DMS79 treated with DMSO at 0.1 percent for 48 hours (cell line): ENCODE results near the gene ZFR2.
"Not testable (repeated sequence)": the region's sequence is repeated elsewhere in the genome, so short reads cannot be mapped to it uniquely, and the experiment has no call there.

Experiments used
- DNase-seq: peaks from one replicate; lab custom pipeline; 2025; lab: John Stamatoyannopoulos, UW

The ZFR2 gene

DNA sequence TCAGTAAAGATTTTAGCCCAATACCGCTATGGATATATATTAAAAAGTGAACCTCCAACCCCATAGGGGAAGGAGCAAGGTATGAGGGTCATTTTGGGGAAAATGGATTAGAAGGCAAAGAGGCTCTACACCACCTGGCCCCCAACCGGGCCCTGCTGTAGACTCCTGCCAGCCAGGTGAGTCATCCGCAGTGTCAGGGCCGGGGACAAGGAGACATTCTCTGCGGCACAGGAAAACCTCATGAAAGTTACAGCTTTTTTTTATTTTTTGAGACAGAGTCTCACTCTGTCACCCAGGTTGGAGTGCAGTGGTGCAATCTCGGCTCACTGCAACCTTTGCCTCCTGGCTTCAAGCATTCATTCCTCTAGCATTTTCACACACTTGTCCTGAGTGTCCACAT is 32.0 kb downstream of the ZFR2 start:
- no peak for DNase-seq

DNA sequence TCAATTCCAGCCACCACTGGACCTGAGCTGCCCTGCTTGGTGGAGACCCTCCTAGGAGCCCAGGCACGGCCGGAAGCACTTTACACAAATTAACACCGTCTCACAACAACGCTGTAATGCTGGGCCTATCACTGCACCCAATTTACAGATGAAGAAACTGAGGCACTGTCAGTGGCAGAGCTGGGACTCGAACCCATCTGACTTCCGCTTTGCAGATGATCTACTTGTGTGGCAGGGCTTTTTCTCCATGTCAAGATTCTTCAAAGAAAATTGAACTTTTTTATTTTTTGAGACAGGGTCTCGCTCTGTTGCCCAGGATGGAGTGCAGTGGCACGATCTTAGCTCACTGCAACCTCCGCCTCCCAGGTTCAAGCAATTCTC is 33.8 kb downstream of the ZFR2 start:
- no peak for DNase-seq

DNA sequence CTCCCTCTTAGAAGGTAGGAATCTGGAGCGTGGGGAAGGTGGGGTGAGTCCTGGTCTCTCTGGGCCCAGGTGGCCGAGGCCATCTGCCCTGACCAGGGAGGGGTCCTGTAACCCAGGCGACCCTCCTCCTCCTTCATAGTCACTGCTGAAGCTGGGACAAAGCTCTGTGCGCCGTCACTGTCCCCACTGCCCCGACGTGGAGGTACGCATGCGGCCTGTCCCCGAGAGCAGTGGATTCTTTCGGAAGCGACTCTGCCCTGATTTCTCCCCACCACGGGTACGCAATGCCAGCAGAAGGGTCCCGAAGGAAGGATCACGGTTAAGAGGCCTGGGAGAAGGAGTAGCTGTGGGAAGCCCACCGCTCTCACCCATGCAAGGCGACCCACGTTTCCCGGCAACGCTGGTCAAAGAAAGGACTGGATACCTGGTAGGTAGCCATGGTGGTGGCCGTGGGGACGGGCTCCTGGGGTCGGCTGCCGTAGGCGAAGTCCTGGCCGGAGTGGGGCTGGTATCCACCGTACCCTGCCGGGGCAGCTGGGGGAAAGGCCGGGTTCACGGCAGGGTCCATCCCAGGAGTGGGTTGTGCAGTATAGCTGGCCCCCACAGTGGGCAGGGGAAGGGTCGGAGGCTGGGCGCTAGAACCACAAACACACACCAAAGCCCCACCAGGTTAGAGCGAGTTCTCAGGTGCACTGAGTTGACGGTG is 34.3 kb downstream of the ZFR2 start:
- DNase-seq: no peak

DNA sequence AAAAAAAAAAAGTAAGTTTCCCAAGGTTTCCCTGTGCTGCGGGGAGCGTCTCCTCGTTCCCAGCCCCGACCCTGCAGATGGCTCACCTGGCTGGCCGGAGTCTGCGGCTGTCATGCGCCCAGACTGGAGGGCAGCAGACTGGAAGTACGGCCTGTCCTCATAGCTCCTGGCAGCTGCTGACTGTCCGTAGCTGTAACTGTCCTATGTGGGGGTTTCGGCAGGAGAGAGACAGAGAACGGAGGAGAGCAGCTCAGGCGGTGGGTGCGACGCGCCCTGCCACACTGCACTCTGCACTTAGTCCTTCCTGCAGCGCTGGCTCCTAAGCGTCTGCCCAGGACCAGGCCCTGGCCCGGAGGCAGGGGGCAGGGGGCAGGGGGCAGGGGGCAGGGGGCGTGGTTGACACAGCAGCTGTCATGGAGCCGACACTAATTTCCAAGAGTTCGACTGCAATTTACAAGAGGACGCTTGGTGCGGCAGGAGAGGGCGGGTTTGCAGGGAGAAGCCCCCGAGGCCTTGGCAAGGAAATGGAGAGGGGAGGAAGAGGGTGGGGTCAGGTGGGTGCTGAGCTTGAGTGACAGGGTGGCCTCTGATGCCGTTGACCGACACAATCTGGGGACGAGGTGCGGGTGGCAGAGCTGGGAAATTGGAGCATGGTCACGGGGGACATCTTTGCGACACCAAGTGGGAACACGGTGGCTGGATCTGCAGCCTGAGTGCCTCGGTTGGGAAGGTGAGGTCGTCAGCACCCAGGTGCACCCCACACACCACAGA is 35.1 kb downstream of the ZFR2 start:
- DNase-seq: no peak

DNA sequence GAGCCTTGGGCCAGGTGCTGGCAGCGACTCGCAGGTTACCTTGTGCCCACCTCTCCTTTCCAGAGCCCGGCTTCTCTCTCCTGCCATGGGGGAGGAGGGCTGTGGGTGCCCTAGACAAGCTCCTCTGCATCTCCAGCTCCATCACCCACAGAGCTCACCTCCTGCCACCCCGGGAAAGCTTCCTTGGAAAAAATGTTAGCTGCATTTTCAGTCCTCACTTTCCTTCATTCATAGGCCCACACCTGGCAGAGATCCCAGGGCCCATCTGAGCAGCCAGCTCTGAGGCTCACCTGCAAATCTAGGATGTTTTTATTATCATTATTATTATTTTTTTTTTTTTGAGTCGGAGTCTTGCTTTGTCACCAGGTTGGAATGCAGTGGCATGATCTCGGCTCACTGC is 36.8 kb downstream of the ZFR2 start:
- DNase-seq: no peak

DNA sequence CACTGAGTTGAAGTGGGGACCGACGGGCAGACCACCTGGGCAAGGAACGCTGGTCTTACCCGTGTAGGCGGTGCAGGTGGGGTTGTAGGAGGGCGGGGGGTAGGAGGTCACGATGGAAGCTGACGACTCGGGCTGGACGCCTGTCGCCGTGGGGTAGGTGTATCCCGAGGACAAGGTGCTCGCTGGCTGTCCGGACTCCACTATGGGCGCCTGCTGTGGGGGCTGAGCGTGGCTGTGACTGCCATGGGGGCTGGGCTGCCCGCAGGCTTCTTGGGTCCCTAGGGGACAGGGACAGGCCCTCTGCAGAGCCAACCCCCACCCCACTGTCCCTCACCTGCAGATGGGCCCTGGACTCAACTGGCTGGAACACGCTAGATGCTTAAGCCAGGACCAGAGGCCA is 37.2 kb downstream of the ZFR2 start:
- DNase-seq: no peak

DNA sequence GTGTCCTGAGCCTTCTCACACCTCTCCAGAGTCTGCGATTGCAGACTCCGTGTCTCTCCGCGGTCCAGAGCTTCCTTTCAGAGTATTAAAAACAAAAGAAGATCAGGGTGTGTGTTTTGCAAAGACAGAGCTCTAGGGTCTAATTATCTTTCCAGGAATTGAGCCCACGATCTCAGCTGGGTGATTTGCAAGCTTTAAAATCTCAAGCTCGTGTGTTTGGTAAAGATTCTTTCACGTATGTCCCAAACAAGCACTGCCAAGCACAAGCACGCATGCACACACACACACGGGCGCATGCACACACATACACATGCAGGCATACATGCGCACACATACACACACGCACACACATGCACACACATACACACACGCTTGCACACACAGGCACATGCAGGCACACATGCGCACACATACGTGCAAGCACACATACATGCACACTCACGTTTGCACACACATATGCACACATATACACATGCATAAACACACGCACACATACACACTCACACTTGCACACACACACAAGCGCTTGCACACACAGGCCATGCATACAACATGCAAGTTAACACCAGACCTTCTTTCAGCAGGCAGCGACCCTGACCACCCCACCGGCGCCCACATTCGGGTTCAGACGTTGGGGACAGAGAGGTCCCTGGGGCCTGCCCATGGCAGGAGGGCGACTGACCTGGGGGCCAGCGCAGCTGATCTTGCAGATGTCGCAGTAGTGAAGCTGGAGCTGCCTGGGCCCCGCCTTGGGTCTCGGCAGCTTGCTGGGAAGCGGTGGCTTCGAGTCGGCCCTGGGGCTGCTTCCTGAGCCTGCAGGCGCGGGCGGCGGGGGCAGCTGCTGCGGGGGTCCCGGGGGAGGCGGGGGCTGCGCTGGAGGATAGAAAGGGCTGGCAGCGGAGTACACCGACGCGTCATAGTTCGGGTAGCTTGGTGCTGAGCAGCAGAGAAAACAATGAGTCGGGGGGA is 37.9 kb downstream of the ZFR2 start:
- no peak for DNase-seq

DNA sequence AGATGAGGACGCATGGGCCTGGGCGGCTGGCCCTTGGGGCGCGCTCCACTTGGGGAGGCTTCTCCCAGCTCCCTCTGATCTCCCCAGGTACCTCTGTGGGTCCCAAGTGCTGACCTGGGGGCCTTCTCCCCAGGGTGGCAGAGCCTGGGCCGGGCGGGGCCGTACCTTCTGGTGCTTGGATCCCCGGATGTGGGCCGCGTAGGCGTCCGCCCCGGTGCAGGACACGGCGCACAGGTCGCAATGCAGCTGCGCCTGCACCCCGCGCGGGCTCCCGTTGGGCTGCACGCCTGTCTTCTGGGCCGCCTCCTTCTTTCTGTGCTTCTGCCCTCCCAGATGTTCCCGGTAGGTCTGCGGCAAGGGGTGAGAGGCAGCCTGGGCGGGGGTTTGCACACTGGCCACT is 41.5 kb downstream of the ZFR2 start:
- DNase-seq: no peak

DNA sequence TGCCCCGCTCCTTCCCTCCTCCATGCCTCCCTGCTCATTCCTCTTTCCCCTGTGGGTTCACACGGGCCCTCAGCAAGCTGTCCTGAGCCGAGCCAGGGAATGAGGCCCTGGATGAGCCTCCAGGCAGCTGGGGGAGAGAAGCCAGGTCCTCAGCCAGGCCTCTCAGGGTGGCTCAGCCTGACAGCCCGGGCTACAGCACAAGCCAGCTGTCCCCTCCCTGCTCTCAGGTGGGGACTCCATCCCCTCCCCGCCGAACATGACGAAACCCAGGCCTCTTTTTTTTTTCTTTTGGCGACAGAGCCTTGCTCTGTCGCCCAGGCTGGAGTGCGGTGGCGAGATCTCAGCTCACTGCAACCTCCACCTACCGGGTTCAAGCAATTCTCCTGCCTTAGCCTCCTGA is 42.7 kb downstream of the ZFR2 start:
- DNase-seq: no peak

DNA sequence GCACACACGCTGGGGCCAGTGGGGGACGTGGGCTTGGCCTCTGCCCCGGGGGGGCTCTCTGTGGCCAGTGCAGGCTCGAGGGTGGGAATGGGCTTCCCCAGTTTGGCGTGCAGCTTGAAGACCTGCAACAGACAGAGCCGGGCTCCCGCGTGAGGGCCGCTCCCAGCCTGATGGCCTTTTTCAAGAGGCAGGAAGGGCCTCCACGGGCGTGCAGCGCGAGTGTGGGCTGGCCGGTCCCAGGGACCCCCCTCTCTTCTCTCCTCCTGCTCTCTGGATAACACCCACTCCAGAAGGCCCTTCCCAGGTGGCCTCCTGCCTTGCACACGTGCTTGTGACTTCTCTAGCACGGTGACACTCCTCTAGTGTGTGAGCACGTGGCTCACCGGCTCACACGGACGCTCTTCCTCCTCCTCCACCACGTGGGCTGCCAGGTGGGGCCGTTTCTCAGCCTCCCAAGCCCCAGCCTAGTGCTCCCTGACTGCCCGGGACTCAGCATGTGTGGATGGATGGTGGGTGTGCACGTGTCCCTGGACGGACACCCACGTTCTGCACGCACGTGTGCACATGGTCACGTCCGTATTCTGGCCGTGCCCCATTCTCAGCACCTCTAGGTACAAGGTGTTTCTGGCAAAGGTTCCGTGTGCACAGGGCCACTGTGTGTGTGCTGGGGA is 43.4 kb downstream of the ZFR2 start:
- no peak for DNase-seq

DNA sequence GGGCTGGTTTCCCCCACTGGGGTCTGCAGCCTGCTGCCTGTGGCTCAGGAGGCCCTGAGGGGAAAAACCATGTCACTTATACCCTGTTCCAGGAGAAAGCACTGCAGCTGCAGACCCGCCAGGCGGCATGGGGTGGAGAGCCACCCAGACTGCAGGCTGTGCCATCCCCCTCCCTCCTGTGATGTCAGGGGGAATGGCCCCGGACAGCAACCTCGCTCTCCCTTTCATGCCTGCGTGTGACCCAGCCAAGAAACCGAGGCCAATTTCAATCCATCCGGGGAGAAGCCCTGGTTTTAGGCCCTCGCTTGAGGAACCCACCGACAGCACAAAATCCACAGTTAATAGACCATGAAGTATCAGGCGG is 45.5 kb downstream of the ZFR2 start:
- DNase-seq: no peak

DNA sequence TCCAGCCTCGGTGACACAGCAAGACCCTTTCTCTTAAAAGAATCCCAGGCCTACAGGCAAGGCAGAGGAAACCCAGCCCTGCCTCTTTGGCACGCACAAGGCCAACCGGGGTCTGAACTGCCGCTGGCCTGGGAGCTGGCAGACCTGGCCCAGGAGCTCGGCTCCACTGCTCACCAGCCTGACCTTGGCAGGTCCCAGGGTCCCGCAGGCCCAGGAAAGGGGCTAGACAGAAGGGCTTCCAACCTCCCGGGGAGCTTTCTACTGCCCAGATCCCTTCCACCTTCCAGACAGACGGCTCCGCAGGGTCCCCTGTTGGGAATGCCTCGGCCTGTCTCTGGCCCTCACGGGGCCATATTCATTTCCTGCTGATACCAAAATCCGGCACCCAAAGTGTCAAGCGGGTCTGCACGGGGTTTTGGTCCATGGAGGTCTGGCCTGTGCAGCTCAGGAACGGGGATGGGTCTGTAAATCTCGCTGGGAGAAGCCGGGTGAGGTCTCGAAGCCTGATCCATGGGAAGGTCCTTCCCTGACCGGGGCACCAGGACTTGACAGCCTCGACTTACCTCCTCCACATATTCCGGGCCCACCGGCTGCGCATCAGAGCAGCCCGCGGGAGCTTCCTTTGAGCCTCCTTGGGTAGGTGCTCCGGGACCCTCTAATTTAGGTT is 46.0 kb downstream of the ZFR2 start:
- DNase-seq: no peak

DNA sequence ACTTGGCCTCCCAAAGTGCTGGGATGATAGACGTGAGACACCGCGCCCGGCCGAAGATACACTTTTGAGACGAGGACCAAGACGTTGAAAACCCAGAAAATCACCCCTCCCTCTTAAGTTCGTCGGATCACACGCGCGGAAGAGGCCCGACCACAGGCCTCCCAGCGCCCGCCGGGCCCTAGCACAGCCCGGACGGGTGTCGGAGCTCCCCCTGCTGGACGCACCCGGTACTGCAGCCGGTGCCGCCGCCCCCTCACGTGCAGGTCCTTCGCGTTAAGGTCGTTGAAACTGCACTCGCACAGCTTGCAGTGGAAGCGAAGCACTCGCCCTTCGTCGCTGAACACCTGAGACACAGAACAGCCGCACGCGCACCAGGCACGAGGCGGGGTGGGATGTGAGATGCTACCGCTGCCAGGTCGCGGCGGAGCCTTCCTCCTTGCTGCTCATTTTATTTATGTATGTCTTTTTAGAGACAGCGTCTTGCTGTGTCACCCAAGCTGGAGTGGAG is 46.9 kb downstream of the ZFR2 start:
- no peak for DNase-seq

DNA sequence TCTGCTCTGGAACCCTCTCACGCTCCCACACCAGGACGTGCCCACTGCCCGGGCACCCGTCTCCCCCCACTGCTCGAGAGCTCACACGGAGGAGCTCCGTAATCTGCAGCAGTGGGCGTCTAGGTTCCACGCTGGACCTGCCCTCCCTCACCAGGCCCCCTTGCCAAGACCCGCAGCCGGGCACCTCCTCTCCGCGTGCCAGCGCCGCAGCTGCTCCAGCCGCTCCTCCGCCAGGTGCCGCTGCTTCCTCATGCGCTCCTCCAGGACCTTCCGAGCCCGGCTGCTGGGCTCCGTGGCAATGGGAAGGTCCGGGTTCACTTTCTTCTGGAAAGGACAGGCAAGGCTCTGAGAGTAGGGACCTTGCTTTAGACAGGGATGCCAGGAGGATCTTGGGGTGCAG is 47.7 kb downstream of the ZFR2 start:
- no peak for DNase-seq

DNA sequence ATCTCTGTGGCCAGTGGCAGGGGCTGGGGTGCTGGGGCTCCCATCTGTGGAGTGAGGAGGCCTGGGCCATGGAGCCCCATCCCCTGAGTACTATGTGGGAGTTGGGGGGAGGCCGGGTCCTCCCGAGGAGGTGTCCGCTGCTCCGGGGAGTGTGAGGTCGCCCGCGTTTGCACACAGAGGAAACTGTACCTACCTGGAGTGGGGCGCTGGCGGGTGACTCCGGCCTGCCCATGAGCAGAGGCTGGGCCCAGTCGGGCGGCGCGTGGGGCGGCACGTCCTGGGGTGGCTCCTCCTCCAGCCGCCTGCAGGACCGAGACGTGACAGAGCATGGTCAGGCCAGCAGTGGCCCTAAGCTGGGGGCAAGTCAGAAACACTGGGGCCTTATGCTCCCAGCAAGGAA is 48.8 kb downstream of the ZFR2 start:
- no peak for DNase-seq

DNA sequence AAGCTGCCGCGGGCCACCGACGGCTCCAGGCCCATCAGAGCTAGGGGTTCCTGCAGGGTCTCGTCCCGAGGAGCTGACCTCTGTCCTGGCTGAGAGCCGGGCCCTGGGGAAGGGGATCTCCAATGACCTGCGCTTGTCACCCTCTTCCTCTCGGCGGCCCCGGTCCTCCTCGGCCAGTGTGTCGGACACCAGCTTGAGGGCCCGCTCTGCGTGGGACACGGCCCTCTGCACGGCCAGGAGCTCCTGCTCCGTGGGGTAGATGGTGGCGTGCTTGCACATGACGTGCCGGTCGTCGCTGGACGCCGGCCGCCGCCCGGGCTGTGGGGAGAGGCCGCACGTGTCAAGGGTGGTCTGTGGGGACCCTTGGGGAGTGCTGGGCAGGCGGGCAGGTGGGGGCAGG is 49.9 kb downstream of the ZFR2 start:
- no peak for DNase-seq

DNA sequence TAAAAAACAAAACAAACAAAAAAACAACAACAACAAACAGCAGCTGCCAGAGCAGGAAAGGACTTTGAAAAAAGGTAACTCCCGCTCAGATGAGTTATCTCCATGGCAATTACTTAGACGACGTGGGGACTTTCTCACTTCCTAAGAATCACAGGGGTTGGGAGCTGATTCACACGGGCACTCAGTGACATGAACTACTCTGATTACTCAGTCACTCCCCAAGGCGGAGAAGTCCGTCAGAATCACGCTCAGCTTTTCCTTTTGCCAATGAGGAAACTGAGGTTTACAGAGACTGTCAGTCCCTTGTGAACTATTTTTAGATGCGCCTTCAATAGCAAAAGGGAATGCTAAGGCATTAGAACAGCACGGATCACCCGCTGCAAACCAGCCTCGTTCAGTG is 50.4 kb downstream of the ZFR2 start:
- DNase-seq: no peak

DNA sequence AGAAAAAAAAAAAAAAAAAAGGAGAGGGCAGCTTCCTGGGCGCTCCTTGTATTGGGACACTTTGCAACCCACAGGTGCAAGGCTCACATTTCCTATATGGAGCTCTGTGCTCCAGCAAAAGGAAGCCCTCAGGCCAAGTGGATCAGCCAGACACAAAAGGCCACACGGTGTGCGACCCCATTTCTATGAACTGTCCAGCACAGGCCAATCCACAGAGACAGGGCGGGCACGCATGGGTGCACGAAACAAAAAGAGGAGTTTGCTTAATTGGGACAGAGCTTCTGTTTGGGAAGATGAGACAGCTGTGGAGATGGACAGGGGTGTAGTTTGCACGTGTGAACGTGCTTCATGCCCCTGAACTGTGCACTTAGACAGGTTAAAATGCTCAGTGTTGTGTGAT is 51.1 kb downstream of the ZFR2 start:
- DNase-seq: no peak

DNA sequence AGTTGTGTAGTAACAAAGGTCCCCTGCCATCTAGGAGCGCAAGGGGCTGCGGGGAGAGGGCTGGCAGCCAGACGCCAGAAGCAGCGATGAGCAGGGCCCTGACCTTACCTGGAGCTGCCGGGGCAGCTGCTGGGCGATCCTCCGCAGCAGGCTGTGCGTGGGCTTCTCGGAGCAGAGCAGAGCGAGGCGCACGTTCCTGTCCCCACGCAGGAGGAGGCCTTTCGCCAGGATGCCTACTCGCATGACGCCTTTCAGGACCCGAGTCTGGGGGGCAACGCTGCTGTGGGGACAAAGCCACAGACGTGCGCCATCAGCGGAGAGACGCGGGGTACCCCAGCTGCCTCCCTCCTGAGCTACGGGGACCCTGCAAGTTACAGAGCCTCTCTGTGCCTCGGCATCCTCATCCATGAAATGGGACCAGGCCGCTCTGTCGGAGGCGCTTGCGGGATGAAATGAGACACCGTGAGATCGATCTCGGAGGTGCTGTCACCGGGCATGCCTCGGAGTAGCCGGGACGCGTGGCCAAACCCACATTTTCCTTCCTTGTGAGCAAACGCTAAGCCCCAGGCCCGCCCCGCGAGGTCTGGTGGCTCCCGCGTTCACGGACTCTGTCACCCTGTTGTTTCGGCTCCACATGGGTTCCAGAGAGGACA is 52.1 kb downstream of the ZFR2 start:
- no peak for DNase-seq

DNA sequence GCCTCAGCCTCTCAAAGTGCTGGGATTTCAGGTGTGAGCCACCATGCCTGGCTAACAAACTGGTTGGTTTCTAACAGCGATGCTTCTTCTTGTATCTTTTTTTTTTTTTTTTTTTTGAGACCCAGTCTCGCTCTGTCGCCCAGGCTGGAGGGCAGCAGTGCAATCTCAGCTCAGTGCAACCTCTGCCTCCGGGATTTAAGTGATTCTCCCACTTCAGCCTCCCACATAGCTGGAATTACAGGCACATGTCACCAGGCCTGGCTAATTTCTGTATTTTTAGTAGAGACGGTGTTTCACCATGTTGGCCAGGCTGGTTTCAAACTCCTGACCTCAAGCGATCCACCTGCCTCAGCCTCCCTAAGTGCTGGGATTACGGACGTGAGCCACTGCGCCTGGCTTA is 52.7 kb downstream of the ZFR2 start:
- not testable (repeated sequence) for DNase-seq

DNA sequence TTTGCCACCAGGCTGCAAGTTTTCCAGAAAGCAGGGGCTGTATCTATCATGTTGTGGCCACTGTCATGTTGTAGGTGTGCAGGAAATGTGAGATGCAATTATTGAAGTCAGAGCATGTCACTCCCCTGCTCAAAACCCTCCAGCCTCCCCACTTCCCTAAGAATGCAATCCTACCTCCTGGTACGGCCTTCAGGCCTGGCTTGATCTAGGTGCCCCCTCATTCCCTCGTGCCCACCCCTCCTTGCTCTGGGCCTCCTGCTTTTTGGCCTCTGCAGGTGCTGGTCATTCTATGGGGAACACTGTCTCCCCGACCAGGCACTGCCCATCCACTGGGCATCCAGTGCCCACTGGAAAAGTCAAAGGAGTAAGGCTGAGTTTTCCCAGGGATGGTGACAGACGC is 54.2 kb downstream of the ZFR2 start:
- DNase-seq: no peak
